ENCODE measurements around the gene MED10.

The MED10 gene

GRCh38 chr5:6333182-6333905 is 45.0 kb downstream of the MED10 start:
- H3K79me2 ChIP-seq (ENCODE audit: control insufficient read depth, insufficient read depth, low read length): no peaks in the 10 kb centered on the region
- no peaks in the 10 kb centered on the region for H3K36me3 ChIP-seq (ENCODE audit: control insufficient read depth, insufficient read depth, low read length)
- no peak overlapping the region for H3K56ac ChIP-seq (ENCODE audit: low read length)
- no peak overlapping the region for H2BK120ac ChIP-seq (ENCODE audit: low read depth, low read length)
- H3K79me1 ChIP-seq (ENCODE audit: low read length): no peaks in the 10 kb centered on the region
- H2BK5ac ChIP-seq (ENCODE audit: low read length): no peak overlapping the region
- H3K27me3 ChIP-seq (ENCODE audit: insufficient read depth, low read length, poor library complexity): no peaks in the 10 kb centered on the region
- no peak overlapping the region for H3K18ac ChIP-seq (ENCODE audit: low read length)
- H2AK5ac ChIP-seq (ENCODE audit: low read length): no peak overlapping the region
- H3K4ac ChIP-seq (ENCODE audit: low read depth, low read length): no peak overlapping the region
- H4K5ac ChIP-seq (ENCODE audit: low read length): no peak overlapping the region
- no peaks in the 10 kb centered on the region for H3K4me1 ChIP-seq (ENCODE audit: control insufficient read depth, low read depth, low read length)
- H2BK15ac ChIP-seq (replicated peaks; ENCODE audit: low read depth): no peak overlapping the region
- H3K4me3 ChIP-seq (ENCODE audit: low read length): no peak overlapping the region
- H4K8ac ChIP-seq (ENCODE audit: low read depth, low read length): no peak overlapping the region
- H3K9ac ChIP-seq (ENCODE audit: low read length): no peak overlapping the region
- no peak overlapping the region for H3K4me2 ChIP-seq (ENCODE audit: low read length)
- no peak overlapping the region for H3K23ac ChIP-seq (ENCODE audit: low read length)
- H3K27ac ChIP-seq (ENCODE audit: low read depth, low read length): no peak overlapping the region
- no CpG with 5 or more reads among the region's 5 CpGs for WGBS (ENCODE audit: extremely low coverage, insufficient coverage, low lambda C conversion rate)
- no peak for DNase-seq

- Histone ChIP-seq H3K4me3 (ENCODE audit: low read length) (no peak overlapping the region), H2AK5ac (ENCODE audit: low read length) (no peak overlapping the region), H3K56ac (ENCODE audit: low read length) (no peak overlapping the region), H3K79me1 (ENCODE audit: low read length) (no peaks in the 10 kb centered on the region), H3K79me2 (ENCODE audit: control insufficient read depth, insufficient read depth, low read length) (no peaks in the 10 kb centered on the region), H3K4ac (ENCODE audit: low read depth, low read length) (no peak overlapping the region), H4K5ac (ENCODE audit: low read length) (no peak overlapping the region), H3K4me1 (ENCODE audit: control insufficient read depth, low read depth, low read length) (no peaks in the 10 kb centered on the region), H3K9ac (ENCODE audit: low read length) (no peak overlapping the region), H3K27ac (ENCODE audit: low read depth, low read length) (no peak overlapping the region), H3K36me3 (ENCODE audit: control insufficient read depth, insufficient read depth, low read length) (no peaks in the 10 kb centered on the region), H4K8ac (ENCODE audit: low read depth, low read length) (no peak overlapping the region), H3K18ac (ENCODE audit: low read length) (no peak overlapping the region), H2BK15ac (replicated peaks; ENCODE audit: low read depth) (no peak overlapping the region), H2BK120ac (ENCODE audit: low read depth, low read length) (no peak overlapping the region), H2BK5ac (ENCODE audit: low read length) (no peak overlapping the region), H3K4me2 (ENCODE audit: low read length) (no peak overlapping the region), H3K27me3 (ENCODE audit: insufficient read depth, low read length, poor library complexity) (no peaks in the 10 kb centered on the region), H3K23ac (ENCODE audit: low read length) (no peak overlapping the region)
- peak; percentile 87 for DNase-seq
- WGBS (ENCODE audit: extremely low coverage, insufficient coverage, low lambda C conversion rate): no CpG with 5 or more reads among the region's 3 CpGs
Measured at GRCh38 chr5:6328173-6328572, 50.2 kb downstream of the MED10 start.

GRCh38 chr5:6326776-6327175 is 51.6 kb downstream of the MED10 start:
- DNase-seq: no peak
- Histone ChIP-seq H3K56ac (ENCODE audit: low read length) (no peak overlapping the region), H3K27me3 (ENCODE audit: insufficient read depth, low read length, poor library complexity) (no peaks in the 10 kb centered on the region), H3K4me1 (ENCODE audit: control insufficient read depth, low read depth, low read length) (no peaks in the 10 kb centered on the region), H3K4ac (ENCODE audit: low read depth, low read length) (no peak overlapping the region), H3K27ac (ENCODE audit: low read depth, low read length) (no peak overlapping the region), H2BK120ac (ENCODE audit: low read depth, low read length) (no peak overlapping the region), H3K36me3 (ENCODE audit: control insufficient read depth, insufficient read depth, low read length) (no peaks in the 10 kb centered on the region), H2BK5ac (ENCODE audit: low read length) (no peak overlapping the region), H3K18ac (ENCODE audit: low read length) (no peak overlapping the region), H3K9ac (ENCODE audit: low read length) (no peak overlapping the region), H3K79me2 (ENCODE audit: control insufficient read depth, insufficient read depth, low read length) (no peaks in the 10 kb centered on the region), H3K23ac (ENCODE audit: low read length) (no peak overlapping the region), H3K4me2 (ENCODE audit: low read length) (no peak overlapping the region), H2AK5ac (ENCODE audit: low read length) (no peak overlapping the region), H2BK15ac (replicated peaks; ENCODE audit: low read depth) (no peak overlapping the region), H4K5ac (ENCODE audit: low read length) (no peak overlapping the region), H3K79me1 (ENCODE audit: low read length) (no peaks in the 10 kb centered on the region), H4K8ac (ENCODE audit: low read depth, low read length) (no peak overlapping the region), H3K4me3 (ENCODE audit: low read length) (no peak overlapping the region)
- no CpG with 5 or more reads among the region's 5 CpGs for WGBS (ENCODE audit: extremely low coverage, insufficient coverage, low lambda C conversion rate)

- no peak overlapping the region for H3K4me3 ChIP-seq (ENCODE audit: low read length)
- no peak overlapping the region for H2AK5ac ChIP-seq (ENCODE audit: low read length)
- no peaks in the 10 kb centered on the region for H3K27me3 ChIP-seq (ENCODE audit: insufficient read depth, low read length, poor library complexity)
- no peak overlapping the region for H3K23ac ChIP-seq (ENCODE audit: low read length)
- no peak overlapping the region for H2BK5ac ChIP-seq (ENCODE audit: low read length)
- H3K79me2 ChIP-seq (ENCODE audit: control insufficient read depth, insufficient read depth, low read length): no peaks in the 10 kb centered on the region
- H3K56ac ChIP-seq (ENCODE audit: low read length): no peak overlapping the region
- no peak for DNase-seq
- H3K18ac ChIP-seq (ENCODE audit: low read length): no peak overlapping the region
- no peak overlapping the region for H4K8ac ChIP-seq (ENCODE audit: low read depth, low read length)
- H3K27ac ChIP-seq (ENCODE audit: low read depth, low read length): no peak overlapping the region
- no peak overlapping the region for H2BK15ac ChIP-seq (replicated peaks; ENCODE audit: low read depth)
- H2BK120ac ChIP-seq (ENCODE audit: low read depth, low read length): no peak overlapping the region
- H3K36me3 ChIP-seq (ENCODE audit: control insufficient read depth, insufficient read depth, low read length): no peaks in the 10 kb centered on the region
- H3K79me1 ChIP-seq (ENCODE audit: low read length): no peaks in the 10 kb centered on the region
- H3K9ac ChIP-seq (ENCODE audit: low read length): no peak overlapping the region
- no peaks in the 10 kb centered on the region for H3K4me1 ChIP-seq (ENCODE audit: control insufficient read depth, low read depth, low read length)
- no peak overlapping the region for H3K4ac ChIP-seq (ENCODE audit: low read depth, low read length)
- no peak overlapping the region for H4K5ac ChIP-seq (ENCODE audit: low read length)
- no CpG with 5 or more reads among the region's 21 CpGs for WGBS (ENCODE audit: extremely low coverage, insufficient coverage, low lambda C conversion rate)
- H3K4me2 ChIP-seq (ENCODE audit: low read length): no peak overlapping the region
Measured at GRCh38 chr5:6322163-6322713, 56.1 kb downstream of the MED10 start.
